Activated T-helper 9 cell treated with anti-CD3 and anti-CD28 coated beads, Interleukin-2, amount 50 U/mL, for 16 hours (primary cell): ENCODE measurements around the gene RNF115.
"Not testable (repeated sequence)": the region's sequence is repeated elsewhere in the genome, so short reads cannot be mapped to it uniquely, and the experiment has no call there.

Experiments
- DNase-seq: peaks from one replicate; pipeline ENCODE4 v3.0.0-alpha.2; 2020; ENCODE audit warnings: low read depth

RNF115 gene

DNA sequence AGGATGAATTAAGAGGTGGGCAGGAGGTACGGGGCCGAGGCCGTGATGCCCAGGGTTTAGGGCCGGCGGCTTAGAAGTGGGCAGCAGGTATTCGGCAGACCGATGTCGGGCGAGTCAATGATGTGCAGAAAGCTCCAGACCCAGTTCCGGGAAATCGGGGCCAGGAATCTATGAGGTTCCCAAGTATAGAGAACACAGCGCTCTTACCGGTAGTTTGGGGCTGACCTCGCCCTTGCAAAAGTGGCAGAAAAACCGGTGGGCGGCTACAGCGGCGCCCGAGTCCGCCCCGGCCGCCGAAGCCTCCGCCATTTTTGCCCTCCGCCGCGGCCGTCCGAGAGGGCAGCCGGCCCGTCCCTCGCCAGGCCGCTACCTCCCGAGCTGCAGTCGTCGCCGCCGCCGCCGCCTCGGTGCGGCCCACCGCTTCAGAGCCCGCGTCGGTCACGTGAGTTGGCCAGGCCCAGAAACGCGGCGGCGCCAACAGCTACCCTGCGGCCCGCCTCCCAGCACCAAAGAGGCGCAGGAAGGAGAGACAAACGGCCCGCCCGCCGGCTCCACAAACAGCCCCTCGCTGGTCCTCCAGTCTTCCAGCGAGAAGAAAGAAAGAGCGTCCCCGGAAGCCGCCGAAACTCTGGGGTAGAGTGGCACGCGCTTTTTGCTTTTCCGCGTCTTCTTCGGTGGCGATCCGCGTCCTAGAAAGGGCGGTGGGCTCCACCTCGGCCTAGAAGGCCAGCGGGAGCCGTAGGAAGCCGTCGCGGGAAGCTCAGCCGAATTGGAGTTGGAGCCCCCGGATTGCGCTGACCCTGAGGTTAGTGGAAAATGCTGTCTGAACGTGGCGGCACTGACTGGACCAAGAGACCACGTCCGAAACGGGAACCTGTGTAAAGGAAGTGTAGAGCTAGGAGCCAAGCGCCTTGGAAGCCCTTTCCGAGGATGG, at the start of gene RNF115, which contains the start of gene POLR3C:
TSS of gene RNF115 (minus strand) at position 531 of the 934 bp plus-strand sequence. CDS start at position 309, 222 bp downstream.
TSS of gene POLR3C (plus strand) at position 636 of the 934 bp plus-strand sequence. CDS start 1,577 bp downstream, outside the sequence.
- DNase-seq = peak; percentile 79

DNA sequence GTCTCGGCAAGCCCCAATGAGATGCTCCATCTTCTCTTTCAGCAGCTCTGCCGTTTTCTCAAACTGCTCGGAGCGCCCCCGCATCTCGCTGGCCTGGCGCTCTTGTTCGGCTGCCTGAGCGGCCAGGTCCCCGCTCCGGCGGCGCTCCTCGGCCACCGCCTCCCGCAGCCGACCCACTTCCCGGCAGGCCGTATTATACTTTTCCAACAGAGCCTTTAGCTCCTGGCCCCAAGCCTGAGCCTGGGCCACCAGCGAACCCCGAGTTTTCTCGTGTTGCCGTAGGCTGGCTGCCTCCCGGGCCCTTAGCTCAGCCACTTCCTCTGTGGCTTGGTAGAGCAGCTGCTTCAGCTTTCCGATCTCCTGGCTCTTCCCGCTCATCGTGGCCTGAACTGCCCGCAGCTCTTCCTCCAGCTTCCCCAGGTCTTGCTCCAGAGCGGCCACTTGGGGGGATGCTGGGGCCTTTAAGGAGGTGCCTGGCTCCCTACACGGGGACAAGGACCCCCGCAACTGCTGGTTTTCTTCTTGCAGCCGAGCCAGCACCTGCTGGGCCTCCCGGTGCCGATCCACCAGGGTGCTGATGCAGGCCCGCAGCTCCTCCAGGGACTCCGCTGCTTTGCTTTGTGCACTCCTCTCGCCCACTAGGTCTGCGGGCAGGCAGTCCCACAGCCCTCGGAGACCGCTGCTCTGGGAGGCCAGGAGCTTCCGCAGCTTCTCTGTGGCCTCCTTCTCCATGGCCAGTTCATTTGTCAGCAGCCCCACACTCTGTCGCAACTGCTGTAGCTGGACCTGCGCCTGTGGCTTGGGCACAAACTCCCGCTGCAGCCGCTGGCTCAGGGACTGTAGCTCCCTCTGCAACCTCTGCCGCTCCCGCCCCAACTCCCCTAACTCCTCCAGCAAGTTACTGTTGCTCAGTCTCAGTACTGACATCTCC, 48.4 kb upstream of the RNF115 start:
- DNase-seq = no peak

DNA sequence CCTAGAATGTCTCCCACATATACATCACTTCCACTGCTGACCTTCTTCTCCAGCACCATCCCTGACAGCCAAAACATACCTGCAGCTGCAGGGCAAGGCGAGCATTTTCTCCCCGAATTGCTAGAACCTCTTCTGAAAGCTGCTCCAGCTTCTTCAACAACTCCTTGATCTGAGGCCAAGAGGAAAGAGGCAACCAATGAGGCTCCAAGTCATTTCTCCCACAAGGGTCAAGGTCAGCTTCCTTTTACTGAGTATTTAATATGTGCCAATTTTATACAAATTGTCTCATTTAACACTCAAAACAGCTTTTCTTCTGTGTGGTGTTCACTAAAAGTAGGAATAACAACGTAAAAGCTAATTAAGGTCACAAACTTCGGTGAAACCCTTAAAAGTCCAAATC, 44.3 kb upstream of the RNF115 start:
- no peak for DNase-seq

DNA sequence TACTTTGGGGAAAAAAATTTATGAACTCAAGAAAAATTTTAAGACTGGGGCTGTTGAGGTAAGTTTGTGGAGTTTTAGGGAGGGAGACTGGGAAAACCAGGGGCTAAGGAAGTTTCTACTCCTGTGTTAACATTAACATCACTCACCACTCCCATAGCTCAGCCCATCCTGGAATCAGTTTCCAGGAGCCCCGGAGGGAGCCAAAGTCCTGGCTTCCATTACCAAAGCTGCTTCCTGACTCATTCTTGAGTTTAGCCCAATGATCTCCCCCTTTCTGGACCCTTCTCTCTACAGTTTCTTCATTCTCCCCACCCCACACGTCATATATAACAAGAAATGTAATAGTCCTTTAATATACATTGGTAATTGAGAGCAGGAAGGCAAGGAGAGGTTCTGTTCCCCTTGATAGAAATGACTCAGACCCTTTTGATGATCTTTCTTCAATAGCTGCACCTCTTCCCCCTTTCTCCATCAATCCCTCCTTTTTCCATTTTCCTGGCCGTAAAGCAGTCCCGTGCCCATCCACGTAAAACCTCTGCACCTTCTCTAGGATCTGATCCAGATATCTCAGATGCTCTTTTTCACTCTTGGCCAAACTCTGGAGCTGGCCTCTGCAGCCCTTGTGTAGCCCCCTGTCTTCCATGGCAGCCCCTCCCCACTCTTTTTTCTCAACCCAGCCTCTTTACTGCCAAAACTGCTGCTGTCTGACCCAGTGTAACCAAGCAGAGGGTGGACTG, 39.6 kb upstream of the RNF115 start:
- DNase-seq = no peak

DNA sequence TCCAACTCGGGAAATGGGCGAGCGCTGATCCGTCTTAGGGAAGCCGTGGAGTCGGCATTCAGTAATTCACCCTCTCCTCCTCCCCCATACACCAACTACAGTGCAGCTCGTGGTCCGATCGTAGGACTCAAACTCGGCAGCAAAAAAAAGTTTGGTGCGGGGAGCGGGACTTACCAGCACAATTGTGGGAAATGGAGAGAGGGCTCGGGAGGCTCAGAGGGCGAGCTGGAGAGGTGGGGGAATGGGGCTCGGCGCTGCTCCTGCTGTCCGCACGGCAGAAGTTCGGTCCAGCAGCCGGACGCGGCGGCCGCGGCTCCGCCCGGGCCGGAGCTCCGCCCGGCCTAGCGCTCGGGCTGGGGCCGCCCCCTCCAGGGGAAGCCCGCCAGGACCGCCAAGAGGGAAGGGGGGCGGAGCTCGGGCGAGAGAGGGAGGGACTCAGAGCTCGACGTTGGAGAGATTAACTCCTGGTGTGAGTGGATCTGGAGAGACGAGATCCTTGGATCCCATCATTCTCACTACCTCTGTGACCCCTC, 35.7 kb upstream of the RNF115 start:
- DNase-seq = peak; percentile 72

DNA sequence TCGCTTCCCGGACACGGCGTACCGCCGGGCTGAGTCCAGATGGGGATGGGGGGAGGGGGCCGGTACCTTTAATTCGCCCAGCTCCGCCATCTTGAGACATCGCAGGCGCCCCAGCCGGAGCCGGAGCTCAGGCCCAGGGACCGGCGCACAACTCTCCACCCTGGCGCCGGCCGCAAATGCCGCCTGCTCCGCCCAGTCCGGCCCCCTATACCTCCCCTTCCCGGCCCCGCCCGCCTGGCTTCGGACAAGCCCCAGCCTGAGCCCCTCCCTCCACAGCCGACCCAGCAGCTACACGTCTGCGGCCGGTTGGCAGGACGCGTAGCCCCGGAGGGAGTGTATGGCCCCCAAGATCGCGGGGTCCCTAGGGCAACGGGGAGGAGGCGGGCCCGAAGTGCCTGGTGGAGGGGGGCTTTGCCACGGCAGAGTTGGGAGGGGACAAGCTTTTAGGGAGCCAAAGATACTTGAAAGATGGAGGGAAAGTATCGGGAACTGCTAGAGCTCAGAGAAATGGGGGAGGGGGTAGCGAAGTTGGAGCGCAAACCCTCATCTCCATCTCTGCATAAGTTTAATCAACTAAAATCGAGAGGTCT, 35.1 kb upstream of the RNF115 start, which contains the start of gene PIAS3:
TSS of gene PIAS3 (minus strand) at position 181 of the 590 bp plus-strand sequence. CDS start at position 90, 91 bp downstream.
- peak; percentile 77 for DNase-seq

DNA sequence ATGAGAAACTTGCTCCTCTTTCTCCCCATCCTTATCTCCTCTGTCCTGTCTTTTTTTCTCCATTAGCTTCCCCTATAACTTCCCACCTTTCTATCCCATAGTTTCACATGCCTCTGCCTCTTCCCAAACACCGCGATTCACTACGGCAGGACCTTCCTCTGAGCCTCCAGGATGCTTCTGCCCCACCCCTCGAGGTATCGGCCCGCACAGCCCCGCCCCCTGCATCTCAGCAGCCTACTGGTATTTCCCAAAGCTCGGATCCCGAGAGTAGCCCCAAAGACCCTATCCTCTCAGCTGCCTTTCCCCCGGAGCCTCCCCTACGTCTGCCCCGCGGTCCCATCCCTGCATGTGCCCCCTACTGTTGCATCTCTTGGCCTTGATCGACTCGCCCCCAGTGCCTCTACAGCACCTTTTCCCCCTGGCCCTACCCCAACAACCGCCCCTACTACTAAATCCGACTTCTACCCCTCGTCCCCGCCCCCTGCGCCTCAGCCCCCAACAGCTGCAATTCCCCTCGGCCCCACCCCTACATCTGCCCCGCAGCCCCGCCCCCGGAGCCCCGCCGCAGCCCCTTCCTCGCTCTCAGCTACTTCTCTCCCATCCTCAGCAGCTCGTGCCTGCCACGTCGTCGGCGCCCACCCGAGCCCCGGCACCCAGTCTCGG, 34.5 kb upstream of the RNF115 start:
- DNase-seq = peak; percentile 31

DNA sequence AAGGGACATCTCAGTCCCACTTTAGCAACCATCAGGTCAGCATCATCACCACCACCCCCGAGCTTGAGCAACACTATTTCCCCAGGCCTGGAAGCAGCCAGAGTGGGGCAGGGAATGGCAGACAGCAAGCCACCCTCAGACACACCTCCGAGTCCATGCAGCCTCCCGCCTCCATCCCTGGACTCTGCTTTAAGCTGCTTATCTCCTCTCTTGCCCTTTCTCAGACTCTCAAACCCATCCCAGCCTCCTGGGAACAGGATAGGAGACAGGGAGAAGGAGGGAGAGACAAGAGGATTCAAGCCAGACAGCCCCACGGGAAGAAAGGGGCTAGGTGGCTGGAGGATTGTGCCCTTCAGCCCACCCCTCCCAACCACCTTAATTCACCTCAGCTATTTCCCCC, 33.3 kb upstream of the RNF115 start:
- no peak for DNase-seq

DNA sequence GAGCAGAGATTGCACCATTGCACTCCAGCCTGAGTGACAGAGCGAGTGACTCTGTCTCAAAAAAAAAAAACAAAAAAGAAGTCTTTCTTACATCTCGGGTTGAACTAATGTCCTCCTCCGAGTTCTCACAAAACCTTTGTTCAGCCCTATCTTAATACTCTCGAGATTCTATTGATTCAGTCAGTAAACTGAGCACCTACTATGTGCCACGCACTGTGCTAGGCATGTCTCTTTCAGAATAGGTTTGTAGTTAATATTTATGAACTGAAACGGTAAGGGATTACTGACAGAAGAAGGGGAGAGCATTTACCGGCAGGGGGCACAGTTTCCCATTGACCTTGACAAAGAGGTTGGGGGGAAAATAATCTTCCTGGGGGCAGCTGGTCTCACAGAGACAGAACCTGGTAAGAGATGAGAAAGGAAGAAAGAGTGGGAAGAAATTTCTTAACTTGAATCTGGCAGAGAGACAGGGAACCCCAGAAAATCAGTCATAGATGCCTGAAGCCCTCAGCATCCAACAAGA, 31.6 kb upstream of the RNF115 start:
- no peak for DNase-seq

DNA sequence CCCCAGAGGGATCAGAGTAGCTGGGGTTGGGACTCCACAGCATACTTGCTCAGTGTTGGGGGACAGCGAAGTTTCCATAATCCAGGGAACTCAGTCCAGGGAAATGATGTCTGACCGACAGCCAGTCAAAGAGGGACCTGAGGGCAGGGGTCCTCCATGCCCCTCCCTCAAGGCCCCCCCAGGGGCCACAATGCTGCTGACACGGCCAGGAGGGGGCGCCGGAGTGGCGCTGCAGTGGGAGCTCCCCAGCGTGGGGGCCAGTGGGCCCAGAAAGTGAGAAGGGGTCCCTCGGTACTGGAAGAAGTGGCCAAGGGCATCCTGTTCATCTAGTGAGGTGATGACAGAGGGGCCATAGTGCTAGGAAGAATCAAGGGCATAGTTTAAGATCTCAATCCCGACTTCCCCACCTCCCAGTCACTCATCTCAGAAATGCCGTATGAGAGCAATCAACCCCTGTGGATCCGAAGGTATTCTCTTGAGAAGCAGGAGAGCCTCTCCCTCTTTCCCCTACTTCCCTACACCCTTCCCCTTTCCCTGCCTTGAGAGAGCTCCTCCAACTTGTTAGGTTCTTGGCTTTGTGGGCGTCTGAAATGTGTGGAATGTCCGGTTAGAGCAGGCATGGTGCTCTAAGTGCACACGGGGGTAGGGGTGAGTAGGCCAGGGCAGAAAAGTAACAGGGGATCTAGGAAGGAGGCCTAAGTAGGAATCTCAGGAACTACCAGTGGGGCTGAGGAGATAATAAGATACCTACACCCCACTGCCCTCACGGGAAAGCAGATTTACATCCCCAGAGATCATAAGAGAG, 25.7 kb upstream of the RNF115 start:
- no peak for DNase-seq

DNA sequence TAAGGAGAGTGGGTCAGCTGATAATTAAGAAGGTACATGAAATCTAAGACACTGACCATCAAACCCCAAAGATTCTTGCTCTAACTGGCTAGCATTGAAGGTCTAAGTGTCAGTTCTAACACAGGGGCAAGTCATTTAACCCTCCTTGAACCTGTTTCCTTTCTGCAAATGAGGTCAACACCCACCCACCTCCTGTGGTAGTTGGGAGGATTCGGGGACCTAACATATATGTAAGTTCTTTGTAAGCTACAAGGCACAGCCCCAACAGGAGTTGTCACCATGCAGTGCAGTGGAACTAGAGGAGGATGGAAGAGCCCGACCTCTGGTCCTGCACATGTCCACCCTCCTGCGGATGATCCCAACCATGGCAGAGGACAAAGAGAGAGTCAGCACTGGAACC, 23.9 kb upstream of the RNF115 start:
- DNase-seq = no peak

DNA sequence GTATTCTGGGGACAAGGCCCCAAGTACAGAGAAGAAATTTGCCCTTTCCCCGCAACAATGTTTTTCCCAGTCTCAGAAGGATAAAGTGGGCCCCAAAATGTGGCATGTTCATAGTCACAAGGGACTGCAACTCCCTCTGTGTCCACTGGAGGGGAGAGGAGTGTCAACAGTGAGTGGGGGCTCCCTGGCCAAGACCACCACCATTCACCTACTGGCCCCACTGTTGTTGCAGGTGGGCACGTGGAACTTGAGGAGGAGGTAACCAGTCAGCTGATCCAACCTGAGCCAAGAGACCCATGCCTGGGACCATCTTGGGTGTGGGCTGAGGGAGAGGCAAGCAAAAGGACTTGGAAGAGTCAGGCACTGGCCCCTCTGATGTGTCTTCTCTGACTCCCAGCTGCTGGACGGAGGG, 22.3 kb upstream of the RNF115 start:
- DNase-seq = no peak

DNA sequence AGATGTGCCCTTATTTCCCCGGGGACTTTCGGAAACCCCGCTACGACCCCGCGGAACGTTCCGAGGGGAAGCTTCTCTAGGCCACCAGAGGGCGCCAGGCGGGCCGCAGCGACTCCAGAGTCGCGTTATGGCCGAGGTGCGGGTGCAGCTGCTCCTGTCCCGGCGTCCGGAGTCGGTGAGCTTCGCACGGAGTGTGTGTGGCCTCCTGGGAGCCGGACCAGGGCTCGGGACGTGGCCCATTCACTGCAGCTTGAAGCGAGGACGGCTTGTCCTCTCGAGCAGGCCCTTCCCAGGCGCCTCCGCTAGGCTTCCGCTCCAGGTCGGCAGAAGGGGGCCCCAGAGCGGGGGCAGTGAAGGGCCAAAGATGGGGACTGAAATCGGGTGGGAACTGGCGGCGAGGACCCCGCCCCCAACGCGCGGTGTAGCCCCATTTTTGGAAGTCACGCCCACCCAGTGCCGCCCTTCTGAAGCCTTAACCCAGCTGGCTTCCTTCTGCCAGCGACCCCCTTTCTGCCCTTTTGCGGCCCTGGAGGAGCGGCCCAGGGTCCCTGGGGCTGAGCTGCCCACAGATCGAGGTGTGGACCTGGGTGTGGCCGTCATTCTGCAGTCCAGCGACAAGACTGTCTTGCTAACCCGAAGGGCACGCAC, 21.7 kb upstream of the RNF115 start, which contains the start of gene NUDT17:
TSS of gene NUDT17 (plus strand) at position 117 of the 648 bp plus-strand sequence. CDS start at position 128, 11 bp downstream.
- peak; percentile 69 for DNase-seq

DNA sequence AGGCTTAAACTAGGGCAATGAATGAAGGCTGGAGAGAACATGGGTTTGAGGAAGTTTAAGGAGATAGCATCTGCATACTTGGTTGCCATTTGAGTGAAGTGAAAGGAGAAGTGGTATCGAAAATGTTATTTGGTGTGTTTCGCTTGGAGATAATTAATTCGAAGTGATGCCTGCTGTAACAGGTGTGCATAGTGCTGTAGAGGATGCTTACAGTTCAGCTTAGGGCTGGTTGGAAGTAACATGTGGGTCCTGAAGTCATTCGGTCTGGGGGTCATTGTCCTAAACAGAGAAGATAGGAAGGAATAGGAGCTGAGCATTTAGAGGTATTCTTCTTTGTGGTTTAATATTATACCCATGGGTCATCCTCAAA, 21.2 kb upstream of the RNF115 start:
- DNase-seq = no peak

DNA sequence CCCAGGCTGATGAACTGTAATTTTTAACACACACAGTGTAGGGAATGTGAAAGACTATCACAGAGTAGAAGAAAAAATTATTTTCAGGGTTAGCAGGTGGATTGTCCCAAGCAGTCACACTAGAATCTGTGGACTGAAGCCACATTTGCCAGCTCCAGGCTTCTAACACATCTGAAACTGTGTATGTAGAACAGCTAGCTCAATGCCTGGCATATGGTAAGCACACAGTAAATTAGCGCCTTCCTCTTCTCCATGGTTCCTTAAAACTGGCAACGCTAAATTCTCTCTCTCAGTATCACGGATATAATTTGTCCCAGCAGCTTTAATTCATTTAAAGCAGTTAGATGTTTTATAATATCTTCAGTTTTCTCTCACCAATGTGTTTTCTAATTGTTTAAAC, 19.1 kb upstream of the RNF115 start:
- no peak for DNase-seq

DNA sequence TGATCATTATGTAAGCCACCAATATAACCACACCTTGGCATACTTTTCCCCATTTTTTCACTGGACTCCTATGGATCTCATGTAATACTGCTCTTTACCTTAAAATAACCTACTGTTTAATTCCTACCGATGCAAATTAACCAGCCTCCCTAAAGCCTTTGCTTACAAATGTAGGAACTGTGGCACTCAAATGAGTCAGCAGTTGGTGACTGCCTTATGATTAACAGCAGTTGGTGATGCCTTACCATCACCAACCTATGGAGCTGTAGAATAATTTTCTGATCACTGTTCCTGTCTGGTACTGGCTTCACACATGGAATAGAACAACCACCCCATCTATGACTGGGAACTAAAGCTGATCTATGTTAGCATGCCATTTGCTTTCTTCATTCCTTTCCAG, 13.8 kb upstream of the RNF115 start:
- no peak for DNase-seq

DNA sequence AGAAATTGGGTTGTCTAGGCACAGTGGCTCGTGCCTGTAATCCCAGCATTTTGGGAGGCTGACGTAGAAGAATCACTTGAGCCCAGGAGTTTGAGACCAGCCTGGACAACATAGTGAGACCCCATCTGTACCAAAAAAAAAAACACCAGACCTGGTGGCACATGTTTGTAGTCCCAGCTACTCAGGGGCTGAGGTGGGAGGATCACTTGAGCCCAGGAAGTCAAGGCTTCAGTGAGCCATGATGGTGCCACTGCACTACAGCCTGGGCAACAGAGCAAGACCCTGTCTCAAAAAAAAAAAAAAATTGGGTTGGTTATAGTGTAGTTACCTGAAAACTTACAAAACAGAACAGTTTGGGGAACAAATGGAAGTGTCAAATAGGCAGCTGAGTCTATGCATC, 6.9 kb upstream of the RNF115 start:
- DNase-seq = not testable (repeated sequence)

DNA sequence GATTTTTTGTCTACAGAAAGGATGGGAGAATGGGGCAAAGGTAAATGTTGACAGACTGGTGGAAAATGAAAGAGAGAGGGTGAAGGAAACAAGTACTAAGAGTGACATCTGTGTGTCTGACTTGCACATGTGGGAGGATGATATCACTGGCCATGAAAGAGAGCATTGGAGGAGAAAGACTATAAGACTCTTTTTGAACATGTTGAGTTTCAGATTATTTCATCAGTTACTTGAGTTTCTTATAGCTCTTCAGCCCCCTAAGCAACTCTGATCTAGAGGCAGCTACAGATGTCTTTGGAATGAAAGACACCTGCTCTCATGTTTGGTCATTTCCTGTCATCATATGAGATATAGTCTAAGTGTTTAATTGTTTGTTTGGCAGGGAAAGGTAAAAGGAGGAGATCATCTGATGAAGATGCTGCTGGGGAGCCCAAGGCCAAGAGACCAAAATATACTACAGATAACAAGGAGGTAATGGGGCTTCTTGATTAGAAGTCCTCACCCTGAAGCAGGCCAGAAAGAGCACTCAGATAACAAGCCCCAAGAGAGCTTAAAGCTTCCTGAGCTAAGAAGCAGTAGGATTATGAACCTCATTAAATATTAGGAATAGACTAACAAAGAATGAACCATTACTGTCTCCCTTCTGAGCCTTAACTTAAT, 4.6 kb upstream of the RNF115 start:
- DNase-seq = no peak
